HEK293T (cell line): ENCODE measurements around the gene ZNF740.

ENCODE experiments used
- CTBP1 ChIP-seq: fragments of 450-650 bp; IDR thresholded peaks from 2 replicates; pipeline ENCODE4 v1.6.1; 2016; ENCODE audit warnings: borderline replicate concordance
- ELF4 ChIP-seq: fragments of 450-650 bp; IDR thresholded peaks from 2 replicates; pipeline ENCODE4 v1.6.1; 2017; ENCODE audit warnings: antibody characterized with exemption
- FOXA1 ChIP-seq: fragments of 450-650 bp; IDR thresholded peaks from 2 replicates; pipeline ENCODE4 v1.6.1; 2016; ENCODE audit warnings: mild to moderate bottlenecking
- FOXK2 ChIP-seq: fragments of 450-650 bp; IDR thresholded peaks from 2 replicates; pipeline ENCODE4 v1.6.1; 2016; ENCODE audit warnings: mild to moderate bottlenecking
- FOXM1 ChIP-seq: fragments of 450-650 bp; IDR thresholded peaks from 2 replicates; pipeline ENCODE4 v1.6.1; 2017; ENCODE audit warnings: mild to moderate bottlenecking, borderline replicate concordance
- HDGF ChIP-seq: fragments of 450-650 bp; IDR thresholded peaks from 2 replicates; pipeline ENCODE4 v1.6.1; 2017; ENCODE audit warnings: antibody characterized with exemption, borderline replicate concordance
- PKNOX1 ChIP-seq: fragments of 450-650 bp; IDR thresholded peaks from 2 replicates; pipeline ENCODE4 v1.6.1; 2016
- SP1 ChIP-seq: fragments of 450-650 bp; IDR thresholded peaks from 2 replicates; pipeline ENCODE4 v1.6.1; 2017
- SUZ12 ChIP-seq: fragments of 450-650 bp; IDR thresholded peaks from 2 replicates; pipeline ENCODE4 v1.6.1; 2016; ENCODE audit warnings: mild to moderate bottlenecking
- ZNF384 ChIP-seq: fragments of 450-650 bp; IDR thresholded peaks from 2 replicates; pipeline ENCODE4 v1.6.1; 2016

DNA sequence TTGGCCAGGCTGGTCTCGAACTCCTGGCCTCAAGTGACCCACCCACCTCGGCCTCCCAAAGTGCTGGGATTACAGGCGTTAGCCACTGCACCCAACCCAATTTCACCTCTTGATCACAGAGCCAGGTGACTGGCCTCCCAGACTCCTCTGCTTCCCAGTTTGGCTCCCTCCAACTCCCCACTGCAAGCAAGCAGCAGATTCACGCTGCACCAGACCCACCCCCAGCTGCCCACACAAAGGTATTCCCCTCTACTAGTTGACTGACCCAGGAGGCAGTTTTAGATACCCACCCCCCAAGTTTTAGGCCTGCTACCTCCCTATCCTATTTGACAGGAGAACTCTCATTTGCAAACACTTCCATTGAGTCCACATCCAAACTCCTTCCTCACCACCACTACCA is 46.3 kb downstream of the ZNF740 start:
- TF ChIP-seq ZNF384 (no peak), HDGF (no peak), PKNOX1 (no peak), SP1 (no peak), FOXA1 (no peak), ELF4 (no peak), FOXK2 (no peak), FOXM1 (no peak), CTBP1 (no peak), SUZ12 (no peak)
